ENCODE data around the gene ELMOD1. TPM values are rescaled to one million over a fixed set of nuclear protein-coding genes. Genes with fewer than 3 reads are reported as not detected.

The ELMOD1 gene
- total and polyA plus RNA-seq, 2 of the 4 experiments (the other 2 are of a cell fraction) = 0.18 to 0.29 TPM

- Histone ChIP-seq H2AK9ac (replicated peaks; ENCODE audit: low read depth, low read length, poor library complexity) (no peak overlapping the region), H3K4me3 (ENCODE audit: insufficient read depth, low read depth, low read length) (no peak overlapping the region), H3K27ac (ENCODE audit: insufficient read depth, low read length) (no peak overlapping the region), H4K91ac (ENCODE audit: insufficient read depth, low read depth, low read length) (no peak overlapping the region), H2BK15ac (ENCODE audit: low read depth, low read length) (no peak overlapping the region), H3K4me1 (ENCODE audit: control insufficient read depth, insufficient read depth, low read length) (no peaks in the 10 kb centered on the region), H2BK20ac (ENCODE audit: low read depth, low read length) (no peak overlapping the region), H3K56ac (ENCODE audit: extremely low read depth, insufficient read depth, low read length) (no peak overlapping the region), H2BK5ac (ENCODE audit: low read depth, low read length, poor library complexity, severe bottlenecking) (no peak overlapping the region), H3K18ac (ENCODE audit: low read depth, low read length) (no peak overlapping the region), H2BK120ac (ENCODE audit: low read depth, low read length) (no peak overlapping the region), H3K79me1 (ENCODE audit: low read depth in 1 of 2, low read length in 2 of 2) (no peaks in the 10 kb centered on the region), H4K20me1 (ENCODE audit: insufficient read depth, low read length) (no peaks in the 10 kb centered on the region), H3K4ac (ENCODE audit: low read depth, low read length) (no peak overlapping the region), H3K9ac (ENCODE audit: low read depth, low read length) (no peak overlapping the region), H4K5ac (ENCODE audit: low read depth, low read length) (no peak overlapping the region), H3K9me1 (ENCODE audit: insufficient read depth, low read length) (no peaks in the 10 kb centered on the region), H3K4me2 (ENCODE audit: low read depth, low read length) (no peak overlapping the region), H3K9me3 (ENCODE audit: control insufficient read depth, insufficient read depth, low read length) (no peaks in the 10 kb centered on the region), H3K27me3 (ENCODE audit: control insufficient read depth, insufficient read depth, low read length) (peaks cover 18% of the 10 kb centered on the region), H4K8ac (ENCODE audit: low read depth in 2 of 2, low read length in 2 of 2) (no peak overlapping the region), H2AFZ (replicated peaks; ENCODE audit: low read length, poor library complexity) (no peak overlapping the region), H3K14ac (replicated peaks; ENCODE audit: low read depth, low read length) (no peak overlapping the region), H3K23ac (ENCODE audit: low read depth, low read length) (no peak overlapping the region), H3K36me3 (ENCODE audit: control insufficient read depth, insufficient read depth, low read length) (no peaks in the 10 kb centered on the region), H2AK5ac (ENCODE audit: low read depth, low read length) (no peak overlapping the region)
- POLR2A ChIA-PET (ENCODE audit: unreplicated experiment) = no interaction called here
- dilution Hi-C loops (cut with HindIII; ENCODE audit: low sequenced_read_pairs, unreplicated experiment) (no loop called here), in situ Hi-C loops (cut with MboI; ENCODE audit: low sequenced_read_pairs) (loop anchor here (25.0 kb wide), 1 partner anchor 1064 kb away; the partner anchor contains the start of gene DDX10), intact Hi-C loops (cut with micrococcal nuclease) (no loop called here)
- DNase-seq (no peak), ATAC-seq (ENCODE audit: low read depth) (peak; percentile 86)
- WGBS, 2 experiments (ENCODE audit: extremely low coverage in 2 of 2, insufficient read length in 1 of 2) = 73% methylated on average over 2 of the region's 6 CpGs; no CpG with 5 or more reads in 1 of the 2 experiments
- BruUV-seq (replicated peaks) = no TSS peak
- CTCF ChIA-PET = interaction anchor here (0.8 to 1.1 kb wide), 3 partner anchors 10 to 91 kb away, joined by 3 to 4 read pairs (median 3); no protein-coding TSS in a partner anchor
- TF ChIP-seq, protein P1, sequence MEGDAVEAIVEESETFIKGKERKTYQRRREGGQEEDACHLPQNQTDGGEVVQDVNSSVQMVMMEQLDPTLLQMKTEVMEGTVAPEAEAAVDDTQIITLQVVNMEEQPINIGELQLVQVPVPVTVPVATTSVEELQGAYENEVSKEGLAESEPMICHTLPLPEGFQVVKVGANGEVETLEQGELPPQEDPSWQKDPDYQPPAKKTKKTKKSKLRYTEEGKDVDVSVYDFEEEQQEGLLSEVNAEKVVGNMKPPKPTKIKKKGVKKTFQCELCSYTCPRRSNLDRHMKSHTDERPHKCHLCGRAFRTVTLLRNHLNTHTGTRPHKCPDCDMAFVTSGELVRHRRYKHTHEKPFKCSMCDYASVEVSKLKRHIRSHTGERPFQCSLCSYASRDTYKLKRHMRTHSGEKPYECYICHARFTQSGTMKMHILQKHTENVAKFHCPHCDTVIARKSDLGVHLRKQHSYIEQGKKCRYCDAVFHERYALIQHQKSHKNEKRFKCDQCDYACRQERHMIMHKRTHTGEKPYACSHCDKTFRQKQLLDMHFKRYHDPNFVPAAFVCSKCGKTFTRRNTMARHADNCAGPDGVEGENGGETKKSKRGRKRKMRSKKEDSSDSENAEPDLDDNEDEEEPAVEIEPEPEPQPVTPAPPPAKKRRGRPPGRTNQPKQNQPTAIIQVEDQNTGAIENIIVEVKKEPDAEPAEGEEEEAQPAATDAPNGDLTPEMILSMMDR (conservative IDR thresholded peaks at IDR 0.05; ENCODE audit: low read depth, low read length) = peak; percentile 29; the same call in 1 of the 2 replicates
- TF ChIP-seq MAFK (IDR thresholded peaks at IDR 0.05; ENCODE audit: low read depth, low read length) = no peak
- TF ChIP-seq CHD1 (IDR thresholded peaks at IDR 0.05; ENCODE audit: low read depth, low read length) = no peak
- no peak for TF ChIP-seq BHLHE40 (IDR thresholded peaks at IDR 0.05; ENCODE audit: low read depth, low read length)
- no peak for TF ChIP-seq CEBPB (IDR thresholded peaks at IDR 0.05; ENCODE audit: low read depth, low read length)
- no peak for TF ChIP-seq MAZ (IDR thresholded peaks at IDR 0.05; ENCODE audit: borderline replicate concordance, low read depth, low read length)
- no peak for TF ChIP-seq SMC3 (IDR thresholded peaks at IDR 0.05; ENCODE audit: low read depth, low read length)
- no peak for TF ChIP-seq RFX5 (IDR thresholded peaks at IDR 0.05; ENCODE audit: low read depth, low read length)
- TF ChIP-seq, protein P2, sequence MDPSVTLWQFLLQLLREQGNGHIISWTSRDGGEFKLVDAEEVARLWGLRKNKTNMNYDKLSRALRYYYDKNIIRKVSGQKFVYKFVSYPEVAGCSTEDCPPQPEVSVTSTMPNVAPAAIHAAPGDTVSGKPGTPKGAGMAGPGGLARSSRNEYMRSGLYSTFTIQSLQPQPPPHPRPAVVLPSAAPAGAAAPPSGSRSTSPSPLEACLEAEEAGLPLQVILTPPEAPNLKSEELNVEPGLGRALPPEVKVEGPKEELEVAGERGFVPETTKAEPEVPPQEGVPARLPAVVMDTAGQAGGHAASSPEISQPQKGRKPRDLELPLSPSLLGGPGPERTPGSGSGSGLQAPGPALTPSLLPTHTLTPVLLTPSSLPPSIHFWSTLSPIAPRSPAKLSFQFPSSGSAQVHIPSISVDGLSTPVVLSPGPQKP (IDR thresholded peaks at IDR 0.05; ENCODE audit: borderline replicate concordance, low read depth, low read length) = no peak
- TF ChIP-seq MXI1 (IDR thresholded peaks at IDR 0.05; ENCODE audit: borderline replicate concordance, low read depth, low read length) = no peak
- no peak for TF ChIP-seq FOS (IDR thresholded peaks at IDR 0.05; ENCODE audit: low read depth, low read length)
- no peak for TF ChIP-seq RCOR1 (IDR thresholded peaks at IDR 0.05; ENCODE audit: insufficient replicate concordance, low read length)
- TF ChIP-seq RAD21 (IDR thresholded peaks at IDR 0.05; ENCODE audit: low read length) = peak; percentile 29; the same call in 1 of the 2 replicates
- no peak for TF ChIP-seq NFE2L2 (IDR thresholded peaks at IDR 0.05; ENCODE audit: low read depth, low read length)
These were observed 7.5 kb downstream of the ELMOD1 start for GRCh38 chr11:107598225-107599139.
